ENCODE measurements around the gene GSDMA. TPM values are rescaled to one million over a fixed set of nuclear protein-coding genes. Genes with fewer than 3 reads are reported as not detected.

GSDMA gene
- total RNA-seq, 2 experiments from 2014 or later = 0.15 to 0.57 TPM

DNA sequence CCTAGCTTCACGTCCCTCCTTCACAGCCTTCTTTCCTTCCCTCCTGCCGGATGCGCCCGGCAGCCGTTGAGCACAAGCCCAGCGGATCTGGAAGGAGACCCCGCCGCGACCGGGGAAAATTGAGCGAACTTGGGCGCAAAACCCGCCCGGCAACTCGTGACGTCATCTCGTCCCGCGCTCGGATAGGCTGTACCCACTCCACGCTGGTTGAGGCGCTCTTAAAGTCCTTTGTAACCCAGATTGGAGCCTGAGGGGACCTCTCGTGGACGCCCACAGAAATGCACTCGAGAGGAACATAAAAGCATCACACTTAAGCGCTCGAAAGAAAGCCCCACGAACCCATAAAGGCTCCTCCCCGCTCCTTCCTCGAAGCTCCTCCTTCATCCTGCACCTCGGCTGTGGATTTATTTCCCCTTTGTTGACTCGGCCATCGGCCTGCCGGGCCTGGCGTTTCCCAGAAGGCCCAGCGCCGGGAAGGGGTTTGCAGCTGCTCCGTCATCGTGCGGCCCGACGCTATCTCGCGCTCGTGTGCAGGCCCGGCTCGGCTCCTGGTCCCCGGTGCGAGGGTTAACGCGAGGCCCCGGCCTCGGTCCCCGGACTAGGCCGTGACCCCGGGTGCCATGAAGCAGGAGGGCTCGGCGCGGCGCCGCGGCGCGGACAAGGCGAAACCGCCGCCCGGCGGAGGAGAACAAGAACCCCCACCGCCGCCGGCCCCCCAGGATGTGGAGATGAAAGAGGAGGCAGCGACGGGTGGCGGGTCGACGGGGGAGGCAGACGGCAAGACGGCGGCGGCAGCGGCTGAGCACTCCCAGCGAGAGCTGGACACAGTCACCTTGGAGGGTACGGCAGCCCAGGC, 17.8 kb downstream of the GSDMA start, which contains the start of gene PSMD3:
TSS of gene PSMD3 (plus strand) at position 457 of the 856 bp plus-strand sequence. CDS start at position 621, 164 bp downstream.
- TF ChIP-seq, protein P1, sequence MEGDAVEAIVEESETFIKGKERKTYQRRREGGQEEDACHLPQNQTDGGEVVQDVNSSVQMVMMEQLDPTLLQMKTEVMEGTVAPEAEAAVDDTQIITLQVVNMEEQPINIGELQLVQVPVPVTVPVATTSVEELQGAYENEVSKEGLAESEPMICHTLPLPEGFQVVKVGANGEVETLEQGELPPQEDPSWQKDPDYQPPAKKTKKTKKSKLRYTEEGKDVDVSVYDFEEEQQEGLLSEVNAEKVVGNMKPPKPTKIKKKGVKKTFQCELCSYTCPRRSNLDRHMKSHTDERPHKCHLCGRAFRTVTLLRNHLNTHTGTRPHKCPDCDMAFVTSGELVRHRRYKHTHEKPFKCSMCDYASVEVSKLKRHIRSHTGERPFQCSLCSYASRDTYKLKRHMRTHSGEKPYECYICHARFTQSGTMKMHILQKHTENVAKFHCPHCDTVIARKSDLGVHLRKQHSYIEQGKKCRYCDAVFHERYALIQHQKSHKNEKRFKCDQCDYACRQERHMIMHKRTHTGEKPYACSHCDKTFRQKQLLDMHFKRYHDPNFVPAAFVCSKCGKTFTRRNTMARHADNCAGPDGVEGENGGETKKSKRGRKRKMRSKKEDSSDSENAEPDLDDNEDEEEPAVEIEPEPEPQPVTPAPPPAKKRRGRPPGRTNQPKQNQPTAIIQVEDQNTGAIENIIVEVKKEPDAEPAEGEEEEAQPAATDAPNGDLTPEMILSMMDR (conservative IDR thresholded peaks at IDR 0.05; ENCODE audit: low read length) = peak; percentile 79
- TF ChIP-seq EZH2phosphoT487 (IDR thresholded peaks at IDR 0.05; ENCODE audit: borderline replicate concordance, low read depth, low read length) = no peak
- no TSS peak for BruUV-seq (replicated peaks)
- Histone ChIP-seq H3K9me3 (ENCODE audit: low read length) (no peaks in the 10 kb centered on the region), H3K79me2 (ENCODE audit: insufficient read depth, low read depth, low read length) (peaks cover 30% of the 10 kb centered on the region), H3K9me2 (ENCODE audit: insufficient read depth, low read length) (no peaks in the 10 kb centered on the region), H3K4me3 (ENCODE audit: low read depth, low read length, poor library complexity, severe bottlenecking) (peak within 1 kb of the TSS; percentile 96), H3K36me3 (ENCODE audit: insufficient read depth, low read length) (peaks cover 34% of the 10 kb centered on the region), H3K4me2 (ENCODE audit: low read length) (peak within 1 kb of the TSS; percentile 93), H4K20me1 (ENCODE audit: insufficient read depth, low read length) (peaks cover 22% of the 10 kb centered on the region; the same call in 1 of the 2 replicates), H3K27ac (ENCODE audit: low read depth, low read length, poor library complexity, severe bottlenecking) (peak within 1 kb of the TSS; percentile 64), H3K4me1 (ENCODE audit: insufficient read depth, low read length, poor library complexity, severe bottlenecking) (peaks cover 23% of the 10 kb centered on the region), H2AFZ (ENCODE audit: low read length) (peak within 1 kb of the TSS; percentile 85)
- intact Hi-C loops (cut with micrococcal nuclease; ENCODE audit: unreplicated experiment) = loop anchor here (1.0 kb wide), 6 partner anchors 21 to 358 kb away; partner anchors contain the start of genes IKZF3, LRRC3C and ORMDL3
- DNase-seq (ENCODE audit: low spot score) = peak; percentile 100
- CTCF ChIA-PET (ENCODE audit: unreplicated experiment) = no interaction called here
- POLR2A ChIA-PET = interaction anchor here (0.7 to 1.8 kb wide), 6 partner anchors 11 to 251 kb away, joined by 3 to 7 read pairs (median 4); partner anchors contain the start of gene MED24

DNA sequence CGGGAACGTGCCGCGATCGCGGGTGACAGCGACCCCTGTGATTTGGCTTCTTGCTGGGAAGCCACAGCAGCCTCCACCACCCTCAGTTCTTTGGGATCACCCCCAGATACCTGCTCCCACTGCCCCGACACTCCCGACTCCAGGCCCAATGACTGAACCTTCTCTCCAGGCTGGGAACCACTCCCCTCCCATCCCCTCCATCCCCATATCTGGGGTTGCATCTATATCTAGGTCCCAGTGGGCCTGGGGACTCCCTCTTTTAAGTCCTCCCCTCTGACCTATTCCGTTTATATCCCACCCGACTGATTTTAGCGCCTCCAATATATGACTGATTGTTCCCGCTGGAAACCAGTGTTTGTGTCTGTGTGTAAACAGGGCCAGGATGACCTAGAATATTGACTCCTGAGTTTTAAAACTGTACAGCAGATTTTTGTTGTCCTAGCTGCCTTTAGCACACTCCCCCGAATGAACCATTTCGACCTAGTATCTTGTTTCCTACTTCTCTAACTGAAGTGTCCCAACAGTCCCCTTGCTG, 18.5 kb downstream of the GSDMA start:
- TF ChIP-seq, protein P1 (conservative IDR thresholded peaks at IDR 0.05; ENCODE audit: low read length) = no peak
- no peak for TF ChIP-seq EZH2phosphoT487 (IDR thresholded peaks at IDR 0.05; ENCODE audit: borderline replicate concordance, low read depth, low read length)
- peaks cover 23% of the 10 kb centered on the region for H3K4me1 ChIP-seq (ENCODE audit: insufficient read depth, low read length, poor library complexity, severe bottlenecking)
- no peaks in the 10 kb centered on the region for H3K9me2 ChIP-seq (ENCODE audit: insufficient read depth, low read length)
- ChIA-PET CTCF (ENCODE audit: unreplicated experiment) (no interaction called here), POLR2A (interaction anchor here (0.9 kb wide), 1 partner anchor 251 kb away, joined by 4 read pairs; no protein-coding TSS in a partner anchor)
- no peak for DNase-seq (ENCODE audit: low spot score)
- intact Hi-C loops (cut with micrococcal nuclease; ENCODE audit: unreplicated experiment) = no loop called here
- H3K36me3 ChIP-seq (ENCODE audit: insufficient read depth, low read length) = peaks cover 41% of the 10 kb centered on the region
- H3K79me2 ChIP-seq (ENCODE audit: insufficient read depth, low read depth, low read length) = peaks cover 30% of the 10 kb centered on the region
- peaks cover 22% of the 10 kb centered on the region; the same call in 1 of the 2 replicates for H4K20me1 ChIP-seq (ENCODE audit: insufficient read depth, low read length)
- peak overlapping the region; percentile 96 for H3K4me3 ChIP-seq (ENCODE audit: low read depth, low read length, poor library complexity, severe bottlenecking)
- peak overlapping the region; percentile 64 for H3K27ac ChIP-seq (ENCODE audit: low read depth, low read length, poor library complexity, severe bottlenecking)
- BruUV-seq (replicated peaks) = no TSS peak
- no peaks in the 10 kb centered on the region for H3K9me3 ChIP-seq (ENCODE audit: low read length)
- H2AFZ ChIP-seq (ENCODE audit: low read length) = no peak overlapping the region
- H3K4me2 ChIP-seq (ENCODE audit: low read length) = peak overlapping the region; percentile 93

Data from OCI-LY7 (cell line).